GM21390 (cell line): Measurements from ENCODE around the gene PTGDR2.

ENCODE experiments used
- ATAC-seq: cut with Tn5 transposase; IDR thresholded peaks from one replicate; pipeline ENCODE4 v1.9.1; 2021; ENCODE audit not compliant: unreplicated experiment

PTGDR2 gene

DNA sequence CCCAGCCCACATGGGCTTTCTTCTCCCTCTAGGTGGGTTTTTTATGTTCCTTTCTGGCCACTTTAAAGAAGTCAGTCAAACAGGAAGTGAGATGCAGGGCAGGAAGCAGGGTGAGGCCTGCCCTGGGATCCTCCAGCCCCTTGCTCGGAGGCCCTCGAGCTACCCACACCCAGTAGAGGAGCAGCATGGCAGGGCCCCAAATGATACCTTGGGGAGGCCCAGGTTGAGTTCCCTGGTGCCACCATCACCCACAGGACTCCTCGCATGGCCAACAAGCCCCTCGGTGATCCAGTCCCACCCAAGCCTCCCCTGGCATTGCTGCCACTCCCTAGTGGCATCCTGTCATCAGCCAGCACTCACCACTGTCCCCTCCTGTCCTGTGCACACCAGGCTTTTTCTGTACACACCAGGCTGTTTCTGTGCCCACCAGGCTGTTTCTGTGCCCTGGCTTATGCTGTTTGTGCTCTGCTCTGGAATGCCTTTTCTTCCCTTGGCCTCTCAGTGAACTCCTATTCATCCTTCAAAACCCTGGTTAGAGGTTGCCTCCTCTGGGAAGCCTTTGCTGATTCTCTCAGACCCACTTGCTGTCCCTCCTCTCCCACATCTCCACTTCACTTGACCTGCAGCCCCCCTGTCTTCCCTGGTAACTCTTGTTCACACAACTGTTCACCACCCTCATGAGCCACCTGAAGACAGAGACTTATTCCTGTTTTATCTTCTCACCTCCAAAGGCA is 3.1 kb upstream of the PTGDR2 start:
- no peak for ATAC-seq

DNA sequence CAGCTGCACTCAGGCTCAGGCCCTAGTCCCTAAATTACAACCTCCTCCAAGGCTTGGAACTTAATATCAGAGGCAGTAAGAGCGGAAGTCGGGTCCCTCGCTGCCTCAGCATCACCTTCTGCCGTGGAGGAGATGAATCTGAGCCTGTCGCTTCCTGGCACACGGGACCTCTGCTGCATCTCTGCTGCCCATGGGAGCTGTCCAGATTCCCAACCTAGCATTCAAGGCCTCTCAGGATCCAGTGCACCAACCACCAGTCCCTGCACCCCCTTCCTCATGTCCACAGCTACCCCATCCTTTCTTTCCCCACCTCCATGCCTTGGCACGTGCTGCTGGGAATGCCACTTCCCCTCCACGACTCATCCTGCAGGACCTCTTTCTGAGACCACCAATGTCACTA is 2.5 kb upstream of the PTGDR2 start:
- ATAC-seq, result no peak

- no peak for ATAC-seq
These were observed 1.9 kb upstream of the PTGDR2 start for GRCh38 chr11:60857378-60858232.

GRCh38 chr11:60854847-60855725 is 664 bp downstream of the PTGDR2 start:
- no peak for ATAC-seq

DNA sequence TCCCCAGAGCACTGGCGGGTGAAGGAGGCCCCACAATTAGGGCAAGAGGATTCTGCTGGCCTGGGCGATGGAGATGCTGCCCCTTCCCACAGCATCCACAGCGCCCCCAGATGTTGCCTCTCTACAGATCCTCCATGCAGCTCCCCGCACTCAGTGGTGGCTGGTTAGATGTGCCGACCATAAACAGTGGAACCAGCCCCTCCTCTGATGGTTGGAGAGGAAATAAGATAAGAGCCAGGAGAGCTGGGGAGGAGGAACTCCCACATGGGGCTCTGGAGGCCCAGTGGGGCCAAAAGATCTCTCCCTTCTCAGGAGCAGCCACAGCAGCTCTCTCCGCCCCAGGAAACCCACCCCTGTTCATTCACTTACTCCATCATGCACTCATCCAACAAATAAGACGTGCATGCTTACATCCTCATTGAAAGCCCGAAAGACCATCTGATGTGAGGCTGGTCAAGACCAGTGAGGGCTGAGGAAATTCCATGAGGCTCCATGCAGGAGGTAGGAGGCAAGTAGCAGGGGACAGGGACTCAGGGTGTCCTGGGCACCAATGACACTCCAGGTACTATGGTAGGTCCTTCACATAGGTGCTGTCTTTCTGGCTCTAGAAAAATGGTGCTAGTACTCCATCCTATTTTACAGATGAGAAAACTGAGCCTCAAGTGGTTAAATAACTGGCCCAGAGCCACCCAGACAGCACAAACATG is 1.5 kb downstream of the PTGDR2 start:
- no peak for ATAC-seq

GRCh38 chr11:60852982-60853950 is 2.5 kb downstream of the PTGDR2 start:
- ATAC-seq, result no peak

GRCh38 chr11:60852117-60852981 is 3.4 kb downstream of the PTGDR2 start:
- no peak for ATAC-seq

- no peak for ATAC-seq
These were observed 4.2 kb downstream of the PTGDR2 start for GRCh38 chr11:60851327-60852104.

- ATAC-seq, result no peak
These were observed 5.9 kb downstream of the PTGDR2 start for GRCh38 chr11:60849641-60850520.

DNA sequence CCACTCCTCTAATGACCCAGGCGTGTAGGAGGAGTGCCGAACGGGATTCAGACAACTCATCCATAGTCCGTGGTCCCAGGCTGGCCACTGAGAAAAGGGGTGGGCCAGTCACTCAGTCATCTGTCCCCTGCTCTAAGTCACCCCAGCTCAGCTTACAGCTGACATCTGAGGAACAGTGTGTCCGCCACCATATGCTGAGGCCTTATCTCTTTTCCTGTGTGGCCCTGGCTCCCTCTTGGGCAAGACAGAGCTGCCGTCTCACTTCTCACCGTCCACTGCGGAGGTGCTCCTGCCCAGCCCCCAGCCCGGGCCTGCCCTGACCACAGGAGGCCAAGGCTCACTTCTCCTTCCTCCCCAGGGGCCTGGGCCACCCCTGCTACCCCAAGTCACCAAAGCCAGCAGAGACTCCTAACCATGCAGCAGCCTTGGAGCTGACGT is 7.0 kb downstream of the PTGDR2 start:
- no peak for ATAC-seq

DNA sequence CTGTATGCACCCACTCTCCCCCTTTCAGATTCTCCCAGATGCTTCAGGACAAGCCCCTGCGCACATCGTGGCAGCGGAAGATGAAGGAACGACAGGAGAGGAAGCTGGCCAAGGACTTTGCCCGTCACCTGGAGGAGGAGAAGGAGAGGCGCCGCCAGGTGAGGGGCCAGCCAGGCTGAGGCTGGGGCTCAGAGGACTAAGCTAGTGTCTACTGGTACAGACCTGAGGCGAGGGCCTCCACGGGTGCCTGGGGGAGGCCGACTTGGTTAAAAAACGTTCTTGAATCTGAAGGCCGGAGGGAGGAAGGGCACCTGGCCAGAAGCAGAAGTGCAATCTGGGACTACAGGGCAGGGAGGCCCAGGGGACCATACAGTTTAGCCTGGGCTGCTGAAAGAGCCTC is 7.9 kb downstream of the PTGDR2 start:
- ATAC-seq, result no peak

DNA sequence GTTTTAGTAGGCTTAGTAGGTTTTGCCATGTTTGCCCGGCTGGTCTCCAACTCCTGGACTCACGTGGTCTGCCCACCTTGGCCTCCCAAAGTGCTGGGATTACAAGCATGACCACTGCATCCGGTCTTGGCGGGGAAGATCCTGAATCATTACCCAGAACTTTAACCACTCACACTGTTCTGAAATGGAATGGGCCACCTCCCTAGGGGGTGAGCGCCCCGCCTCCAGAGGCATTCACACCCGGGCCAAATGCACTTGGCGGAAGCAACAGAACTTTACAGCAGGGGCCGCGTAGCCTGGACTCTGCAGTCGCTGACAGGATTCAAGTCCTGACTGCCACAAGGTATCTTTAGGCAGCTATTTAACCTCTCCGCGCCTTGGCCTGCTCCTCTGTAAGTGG is 8.5 kb downstream of the PTGDR2 start:
- ATAC-seq, result no peak

DNA sequence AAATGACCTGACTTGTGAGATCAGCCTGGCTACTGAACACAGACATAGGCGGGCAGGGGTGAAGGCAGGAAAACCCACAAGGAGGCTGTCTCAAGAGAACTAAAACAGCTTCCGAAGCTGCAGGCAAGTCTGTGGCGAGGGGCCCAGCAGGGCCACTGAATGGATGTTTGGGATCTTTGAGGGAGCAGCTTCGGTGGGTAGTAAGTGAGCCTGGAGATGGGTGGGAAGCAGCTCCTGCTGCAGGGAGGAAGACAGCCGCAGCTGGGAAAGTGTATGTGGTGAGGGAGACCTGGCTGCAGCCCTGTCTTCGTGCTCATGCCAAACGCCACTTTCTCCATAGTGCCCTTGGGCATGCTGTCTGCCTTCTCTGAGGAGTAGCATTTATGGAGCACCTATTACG is 10.4 kb downstream of the PTGDR2 start:
- no peak for ATAC-seq

GRCh38 chr11:60844870-60845221 is 10.9 kb downstream of the PTGDR2 start:
- ATAC-seq, result no peak

DNA sequence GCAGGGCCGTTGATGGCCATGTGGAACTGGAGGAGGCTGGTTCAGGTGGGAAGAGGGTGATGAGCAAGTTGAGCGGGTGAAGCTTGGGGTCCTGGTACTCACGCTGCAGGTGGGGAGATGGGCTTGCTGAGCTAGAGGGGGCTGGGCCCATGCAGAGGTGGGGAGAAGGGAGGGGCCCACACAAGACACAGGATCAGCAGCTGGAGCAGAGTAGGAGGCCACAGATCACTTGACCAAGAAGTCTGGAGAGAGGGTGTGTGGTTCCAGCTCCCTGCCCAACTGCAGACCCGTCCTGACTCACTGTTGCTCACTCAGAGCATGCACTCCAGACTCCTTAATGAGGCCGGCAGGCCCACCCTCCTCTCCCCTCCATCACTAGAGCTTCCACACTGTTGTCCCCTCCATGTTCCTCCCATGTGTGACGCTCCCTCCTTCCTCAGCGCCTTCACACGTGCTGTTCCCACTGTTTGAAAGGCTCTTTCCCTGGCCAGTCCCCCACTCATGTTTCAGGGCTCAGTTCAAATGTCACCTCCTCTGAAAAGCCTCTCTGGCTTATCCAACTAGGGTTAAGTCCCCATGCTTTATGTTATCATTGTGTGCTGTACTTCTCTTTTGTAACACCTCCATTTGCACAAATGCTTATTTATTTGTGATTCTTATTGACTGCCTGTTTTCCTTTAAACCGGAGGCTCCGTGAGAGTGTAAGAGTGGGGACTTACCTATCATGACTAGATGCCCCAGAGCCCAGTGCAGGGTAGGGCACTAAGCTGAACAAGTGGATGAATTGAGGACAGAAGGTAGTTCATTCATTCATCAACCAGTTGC is 11.5 kb downstream of the PTGDR2 start:
- ATAC-seq, result no peak
